Hematopoietic multipotent progenitor cell treated with erythropoietin and hydrocortisone succinate and interleukin-3 and kit ligand, for 17 days (in vitro differentiated cells): ENCODE measurements around the gene FMO2.

Experiments used
- DNase-seq: peaks from one replicate; pipeline ENCODE4 v3.0.0-alpha.2; 2015; ENCODE audit warnings: low spot score

FMO2 gene

GRCh38 chr1:171185091-171185490, at the start of gene FMO2:
TSS of gene FMO2 (plus strand) at chr1:171185300. CDS start at chr1:171185714, 414 bp downstream.
- DNase-seq = no peak

GRCh38 chr1:171137580-171137979, 47.5 kb upstream of the FMO2 start:
- no peak for DNase-seq

GRCh38 chr1:171138980-171139379, 46.1 kb upstream of the FMO2 start:
- no peak for DNase-seq

- DNase-seq = no peak
Observed at GRCh38 chr1:171139890-171140289, 45.2 kb upstream of the FMO2 start.

- DNase-seq = no peak
Observed at GRCh38 chr1:171140401-171140800, 44.7 kb upstream of the FMO2 start.

- DNase-seq = no peak
Observed at GRCh38 chr1:171140956-171141687, 44.0 kb upstream of the FMO2 start.

- DNase-seq = no peak
Observed at GRCh38 chr1:171141688-171142415, 43.2 kb upstream of the FMO2 start.

GRCh38 chr1:171142416-171143385, 42.4 kb upstream of the FMO2 start:
- no peak for DNase-seq

- no peak for DNase-seq
Observed at GRCh38 chr1:171150156-171150555, 34.9 kb upstream of the FMO2 start.

- DNase-seq = no peak
Observed at GRCh38 chr1:171152549-171152948, 32.6 kb upstream of the FMO2 start.

GRCh38 chr1:171155484-171155883, 29.6 kb upstream of the FMO2 start:
- DNase-seq = no peak

GRCh38 chr1:171158096-171158495, 27.0 kb upstream of the FMO2 start:
- no peak for DNase-seq

GRCh38 chr1:171158551-171158950, 26.5 kb upstream of the FMO2 start:
- DNase-seq = no peak

- no peak for DNase-seq
Observed at GRCh38 chr1:171159148-171159547, 26.0 kb upstream of the FMO2 start.

GRCh38 chr1:171160211-171160610, 24.9 kb upstream of the FMO2 start:
- no peak for DNase-seq

- no peak for DNase-seq
Observed at GRCh38 chr1:171160639-171161354, 24.3 kb upstream of the FMO2 start.

- no peak for DNase-seq
Observed at GRCh38 chr1:171161431-171161830, 23.7 kb upstream of the FMO2 start.

GRCh38 chr1:171166361-171166760, 18.7 kb upstream of the FMO2 start:
- DNase-seq = no peak

GRCh38 chr1:171167785-171168184, 17.3 kb upstream of the FMO2 start:
- DNase-seq = no peak

- no peak for DNase-seq
Observed at GRCh38 chr1:171172471-171172870, 12.6 kb upstream of the FMO2 start.

GRCh38 chr1:171173069-171173468, 12.0 kb upstream of the FMO2 start:
- no peak for DNase-seq
